ENCODE results near the gene NLRP7. TPM values are rescaled to one million over a fixed set of nuclear protein-coding genes. Genes with fewer than 3 reads are reported as not detected.
"Not testable (repeated sequence)": the region's sequence is repeated elsewhere in the genome, so short reads cannot be mapped to it uniquely, and the experiment has no call there.

NLRP7 gene
- total RNA-seq, 2 experiments from 2014 or later, result 0.69 to 8.8 TPM

- TF ChIP-seq CTCF (conservative IDR thresholded peaks at IDR 0.05; ENCODE audit: low read length), result peak; percentile 45
- CTCF ChIA-PET (ENCODE audit: unreplicated experiment); intact Hi-C loops (cut with micrococcal nuclease; ENCODE audit: unreplicated experiment); H3K79me2 ChIP-seq (ENCODE audit: insufficient read depth, low read depth, low read length); H2AFZ ChIP-seq (ENCODE audit: low read length); H3K27ac ChIP-seq (ENCODE audit: low read depth, low read length, poor library complexity, severe bottlenecking); H3K4me1 ChIP-seq (ENCODE audit: insufficient read depth, low read length, poor library complexity, severe bottlenecking); H3K4me2 ChIP-seq (ENCODE audit: low read length); H3K9me3 ChIP-seq (ENCODE audit: low read length); DNase-seq (ENCODE audit: low spot score); H3K4me3 ChIP-seq (ENCODE audit: low read depth, low read length, poor library complexity, severe bottlenecking); H3K9me2 ChIP-seq (ENCODE audit: insufficient read depth, low read length); BruUV-seq (replicated peaks); H4K20me1 ChIP-seq (ENCODE audit: insufficient read depth, low read length); H3K36me3 ChIP-seq (ENCODE audit: insufficient read depth, low read length); POLR2A ChIA-PET: not testable (repeated sequence)
Measured at GRCh38 chr19:54919646-54920563, 27.4 kb downstream of the NLRP7 start.

GRCh38 chr19:54918499-54918898, 28.8 kb downstream of the NLRP7 start:
- no TSS peak for BruUV-seq (replicated peaks)
- Histone ChIP-seq H3K4me1 (ENCODE audit: insufficient read depth, low read length, poor library complexity, severe bottlenecking) (peaks cover 7% of the 10 kb centered on the region), H3K4me2 (ENCODE audit: low read length) (no peak overlapping the region), H3K36me3 (ENCODE audit: insufficient read depth, low read length) (no peaks in the 10 kb centered on the region), H3K79me2 (ENCODE audit: insufficient read depth, low read depth, low read length) (no peaks in the 10 kb centered on the region), H3K27ac (ENCODE audit: low read depth, low read length, poor library complexity, severe bottlenecking) (no peak overlapping the region), H3K4me3 (ENCODE audit: low read depth, low read length, poor library complexity, severe bottlenecking) (no peak overlapping the region), H4K20me1 (ENCODE audit: insufficient read depth, low read length) (no peaks in the 10 kb centered on the region), H3K9me3 (ENCODE audit: low read length) (no peaks in the 10 kb centered on the region), H2AFZ (ENCODE audit: low read length) (no peak overlapping the region), H3K9me2 (ENCODE audit: insufficient read depth, low read length) (no peaks in the 10 kb centered on the region)
- no peak for DNase-seq (ENCODE audit: low spot score)
- ChIA-PET CTCF (ENCODE audit: unreplicated experiment) (no interaction called here), POLR2A (no interaction called here)
- TF ChIP-seq EZH2phosphoT487 (IDR thresholded peaks at IDR 0.05; ENCODE audit: borderline replicate concordance, low read depth, low read length), result no peak
- TF ChIP-seq CTCF (conservative IDR thresholded peaks at IDR 0.05; ENCODE audit: low read length), result no peak
- intact Hi-C loops (cut with micrococcal nuclease; ENCODE audit: unreplicated experiment), result no loop called here

DNA sequence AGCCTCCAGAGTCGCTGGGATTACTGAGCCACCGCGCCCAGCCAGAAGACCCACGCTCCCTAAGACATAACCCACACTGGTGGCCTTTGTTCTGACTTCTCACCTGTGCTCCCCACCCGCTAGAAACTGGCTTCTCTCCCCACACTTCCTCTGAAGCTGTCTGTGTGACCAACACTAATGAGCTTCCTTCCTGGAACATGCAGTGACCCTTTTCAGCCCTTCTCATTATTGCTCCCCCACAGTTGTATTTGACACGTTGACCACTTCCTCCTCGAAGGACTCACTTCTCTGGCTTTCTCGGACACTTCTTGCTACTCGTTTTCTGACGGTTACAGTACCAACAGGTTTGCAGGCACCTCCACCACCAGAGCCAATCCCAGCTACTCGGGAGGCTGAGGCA, 30.5 kb downstream of the NLRP7 start:
- Histone ChIP-seq H2AFZ (ENCODE audit: low read length) (0 out of 2 replicates have a peak overlapping the region, but pooled peaks have one; percentile 33), H3K9me3 (ENCODE audit: low read length) (no peaks in the 10 kb centered on the region), H3K4me1 (ENCODE audit: insufficient read depth, low read length, poor library complexity, severe bottlenecking) (peaks cover 7% of the 10 kb centered on the region), H4K20me1 (ENCODE audit: insufficient read depth, low read length) (no peaks in the 10 kb centered on the region), H3K4me2 (ENCODE audit: low read length) (no peak overlapping the region), H3K36me3 (ENCODE audit: insufficient read depth, low read length) (no peaks in the 10 kb centered on the region), H3K9me2 (ENCODE audit: insufficient read depth, low read length) (no peaks in the 10 kb centered on the region), H3K4me3 (ENCODE audit: low read depth, low read length, poor library complexity, severe bottlenecking) (no peak overlapping the region), H3K79me2 (ENCODE audit: insufficient read depth, low read depth, low read length) (no peaks in the 10 kb centered on the region), H3K27ac (ENCODE audit: low read depth, low read length, poor library complexity, severe bottlenecking) (no peak overlapping the region)
- no TSS peak for BruUV-seq (replicated peaks)
- peak; percentile 20 for DNase-seq (ENCODE audit: low spot score)
- POLR2A ChIA-PET, result no interaction called here
- TF ChIP-seq EZH2phosphoT487 (IDR thresholded peaks at IDR 0.05; ENCODE audit: borderline replicate concordance, low read depth, low read length) (no peak), CTCF (conservative IDR thresholded peaks at IDR 0.05; ENCODE audit: low read length) (no peak)
- intact Hi-C loops (cut with micrococcal nuclease; ENCODE audit: unreplicated experiment), result no loop called here
- CTCF ChIA-PET (ENCODE audit: unreplicated experiment), result no interaction called here

- H3K9me2 ChIP-seq (ENCODE audit: insufficient read depth, low read length); CTCF ChIA-PET (ENCODE audit: unreplicated experiment); H3K27ac ChIP-seq (ENCODE audit: low read depth, low read length, poor library complexity, severe bottlenecking); H3K4me1 ChIP-seq (ENCODE audit: insufficient read depth, low read length, poor library complexity, severe bottlenecking); H2AFZ ChIP-seq (ENCODE audit: low read length); DNase-seq (ENCODE audit: low spot score); BruUV-seq (replicated peaks); H3K4me2 ChIP-seq (ENCODE audit: low read length); H3K79me2 ChIP-seq (ENCODE audit: insufficient read depth, low read depth, low read length); H3K36me3 ChIP-seq (ENCODE audit: insufficient read depth, low read length); POLR2A ChIA-PET; H4K20me1 ChIP-seq (ENCODE audit: insufficient read depth, low read length); H3K4me3 ChIP-seq (ENCODE audit: low read depth, low read length, poor library complexity, severe bottlenecking); intact Hi-C loops (cut with micrococcal nuclease; ENCODE audit: unreplicated experiment); H3K9me3 ChIP-seq (ENCODE audit: low read length): not testable (repeated sequence)
Measured at GRCh38 chr19:54907899-54908298, 39.4 kb downstream of the NLRP7 start.
